Measurements from ENCODE around the gene MAP7D3. TPM values are rescaled to one million over a fixed set of nuclear protein-coding genes. Genes with fewer than 3 reads are reported as not detected.
"Not testable (repeated sequence)": the region's sequence is repeated elsewhere in the genome, so short reads cannot be mapped to it uniquely, and the experiment has no call there.

MAP7D3 gene
- total RNA-seq, 2 donors from 2014 or later = 6.7 to 12.2 TPM

- intact Hi-C loops (cut with DNase I) = no loop called here
- Histone ChIP-seq H3K36me3 (replicated peaks in 1 of 2; ENCODE audit: insufficient read depth in 1 of 2, low read depth in 2 of 2) (no peaks in the 10 kb centered on the region), H3K27me3 (no peaks in the 10 kb centered on the region), H3K27ac (peak overlapping the region in 2 of 4 donors; percentile 25 to 39), H3K9me3 (no peaks in the 10 kb centered on the region), H3K4me3 (no peak overlapping the region), H3K4me1 (no peaks in the 10 kb centered on the region)
- peak in 3 of 4 donors; percentile 34 to 54 (median 47) for DNase-seq
- TF ChIP-seq CTCF (IDR thresholded peaks at IDR 0.05) (no peak), POLR2A (IDR thresholded peaks at IDR 0.05) (no peak)
- 26 to 33% methylated on average over 17 of the region's 17 CpGs for WGBS, 2 donors
- ATAC-seq = peak; percentile 74
These were observed 82.1 kb downstream of the MAP7D3 start for GRCh38 chrX:136168929-136169735.

- H3K4me1 ChIP-seq; H3K36me3 ChIP-seq (replicated peaks in 1 of 2; ENCODE audit: insufficient read depth in 1 of 2, low read depth in 2 of 2); H3K9me3 ChIP-seq; ATAC-seq; DNase-seq; H3K27me3 ChIP-seq; H3K4me3 ChIP-seq; H3K27ac ChIP-seq; intact Hi-C loops (cut with DNase I): not testable (repeated sequence)
- 53 to 70% methylated on average over 5 to 6 of the region's 6 CpGs for WGBS, 2 donors
These were observed 83.2 kb downstream of the MAP7D3 start for GRCh38 chrX:136167989-136168388.

GRCh38 chrX:136166221-136166855 lies 84.9 kb downstream of the MAP7D3 start:
- H3K9me3 ChIP-seq = no peaks in the 10 kb centered on the region
- no peaks in the 10 kb centered on the region for H3K36me3 ChIP-seq (replicated peaks in 1 of 2; ENCODE audit: insufficient read depth in 1 of 2, low read depth in 2 of 2)
- no peaks in the 10 kb centered on the region for H3K4me1 ChIP-seq
- 44 to 52% methylated on average over 8 of the region's 8 CpGs for WGBS, 2 donors
- H3K27me3 ChIP-seq = no peaks in the 10 kb centered on the region
- no peak overlapping the region for H3K4me3 ChIP-seq
- ATAC-seq (no peak), DNase-seq (no peak)
- TF ChIP-seq POLR2A (IDR thresholded peaks at IDR 0.05) (no peak), CTCF (IDR thresholded peaks at IDR 0.05) (peak in 3 of 7 experiments; percentile 8 to 19 (median 13))
- intact Hi-C loops (cut with DNase I) = no loop called here
- no peak overlapping the region for H3K27ac ChIP-seq

- intact Hi-C loops (cut with DNase I) = no loop called here
- H3K27ac ChIP-seq = no peak overlapping the region
- H3K4me3 ChIP-seq = no peak overlapping the region
- WGBS, 2 donors = 30 to 41% methylated on average over 3 of the region's 3 CpGs
- no peaks in the 10 kb centered on the region for H3K27me3 ChIP-seq
- H3K36me3 ChIP-seq (replicated peaks in 1 of 2; ENCODE audit: insufficient read depth in 1 of 2, low read depth in 2 of 2) = no peaks in the 10 kb centered on the region
- ATAC-seq (no peak), DNase-seq (no peak)
- H3K9me3 ChIP-seq = no peaks in the 10 kb centered on the region
- no peaks in the 10 kb centered on the region for H3K4me1 ChIP-seq
- TF ChIP-seq CTCF (IDR thresholded peaks at IDR 0.05) = no peak
- no peak for TF ChIP-seq POLR2A (IDR thresholded peaks at IDR 0.05)
These were observed 85.8 kb downstream of the MAP7D3 start for GRCh38 chrX:136165406-136165805.

GRCh38 chrX:136163689-136164088 lies 87.5 kb downstream of the MAP7D3 start:
- Histone ChIP-seq H3K9me3 (no peaks in the 10 kb centered on the region), H3K4me1 (no peaks in the 10 kb centered on the region), H3K27ac (no peak overlapping the region), H3K4me3 (no peak overlapping the region), H3K27me3 (no peaks in the 10 kb centered on the region), H3K36me3 (replicated peaks in 1 of 2; ENCODE audit: insufficient read depth in 1 of 2, low read depth in 2 of 2) (no peaks in the 10 kb centered on the region)
- intact Hi-C loops (cut with DNase I) = no loop called here
- WGBS, 2 donors = 43 to 58% methylated on average over 1 of the region's 1 CpG
- ATAC-seq (no peak), DNase-seq (no peak)
- no peak for TF ChIP-seq CTCF (IDR thresholded peaks at IDR 0.05)
- no peak for TF ChIP-seq POLR2A (IDR thresholded peaks at IDR 0.05)

Other genes starting within 250 kb of the MAP7D3 start
- gene FHL1, start 103.9 kb downstream of the MAP7D3 start, total RNA-seq = 100 to 1,000 TPM in 1 of 2 donors, 10 to 100 TPM in 1; 40.2 to 125 TPM
- gene ADGRG4, start 49.6 kb upstream of the MAP7D3 start, total RNA-seq = not detected
- gene BRS3, start 236.5 kb upstream of the MAP7D3 start, total RNA-seq = not detected
- gene HTATSF1, start 246.2 kb upstream of the MAP7D3 start, total RNA-seq = 10 to 100 TPM; 27.8 to 44.2 TPM